Measurements from ENCODE around the gene ARAP1.
A peak's percentile ranks its signal among the peaks of the same experiment; 100 is the strongest.

Gene ARAP1

GRCh38 chr11:72724851-72725723 is 27.1 kb downstream of the ARAP1 start:
- peak; percentile 59 to 69 (median 68) for DNase-seq (ENCODE audit: low read depth in 3 of 3)

- DNase-seq (ENCODE audit: low read depth in 3 of 3) = no peak
Observed at GRCh38 chr11:72724021-72724551, 28.1 kb downstream of the ARAP1 start.

GRCh38 chr11:72723508-72723907 is 28.7 kb downstream of the ARAP1 start:
- no peak for DNase-seq (ENCODE audit: low read depth in 3 of 3)

GRCh38 chr11:72722050-72722748 is 30.0 kb downstream of the ARAP1 start:
- DNase-seq (ENCODE audit: low read depth in 3 of 3) = peak; percentile 63 to 75 (median 71)

GRCh38 chr11:72721689-72722049 is 30.5 kb downstream of the ARAP1 start:
- peak in 2 of 3 donors; percentile 16 to 27 for DNase-seq (ENCODE audit: low read depth in 3 of 3)

- no peak for DNase-seq (ENCODE audit: low read depth in 3 of 3)
Observed at GRCh38 chr11:72721276-72721675, 30.9 kb downstream of the ARAP1 start.

GRCh38 chr11:72720784-72721183 is 31.4 kb downstream of the ARAP1 start:
- no peak for DNase-seq (ENCODE audit: low read depth in 3 of 3)

- DNase-seq (ENCODE audit: low read depth in 3 of 3) = no peak
Observed at GRCh38 chr11:72720047-72720446, 32.2 kb downstream of the ARAP1 start.

- no peak for DNase-seq (ENCODE audit: low read depth in 3 of 3)
Observed at GRCh38 chr11:72719551-72719950, 32.7 kb downstream of the ARAP1 start.

GRCh38 chr11:72719144-72719543 is 33.1 kb downstream of the ARAP1 start:
- DNase-seq (ENCODE audit: low read depth in 3 of 3) = no peak

GRCh38 chr11:72718101-72718501 is 34.1 kb downstream of the ARAP1 start:
- no peak for DNase-seq (ENCODE audit: low read depth in 3 of 3)

GRCh38 chr11:72716788-72717435 is 35.3 kb downstream of the ARAP1 start:
- no peak for DNase-seq (ENCODE audit: low read depth in 3 of 3)

- DNase-seq (ENCODE audit: low read depth in 3 of 3) = no peak
Observed at GRCh38 chr11:72716290-72716689, 35.9 kb downstream of the ARAP1 start.

GRCh38 chr11:72712841-72713240 is 39.4 kb downstream of the ARAP1 start:
- DNase-seq (ENCODE audit: low read depth in 3 of 3) = no peak

- no peak for DNase-seq (ENCODE audit: low read depth in 3 of 3)
Observed at GRCh38 chr11:72712168-72712751, 39.9 kb downstream of the ARAP1 start.

GRCh38 chr11:72711141-72711540 is 41.1 kb downstream of the ARAP1 start:
- DNase-seq (ENCODE audit: low read depth in 3 of 3) = no peak

- no peak for DNase-seq (ENCODE audit: low read depth in 3 of 3)
Observed at GRCh38 chr11:72710278-72710677, 41.9 kb downstream of the ARAP1 start.

GRCh38 chr11:72709478-72710238 is 42.5 kb downstream of the ARAP1 start:
- DNase-seq (ENCODE audit: low read depth in 3 of 3) = no peak

- no peak for DNase-seq (ENCODE audit: low read depth in 3 of 3)
Observed at GRCh38 chr11:72707032-72707431, 45.2 kb downstream of the ARAP1 start.

GRCh38 chr11:72706579-72706978 is 45.6 kb downstream of the ARAP1 start:
- DNase-seq (ENCODE audit: low read depth in 3 of 3) = no peak

All from stimulated activated CD4-positive, alpha-beta T cell treated with anti-CD3 and anti-CD28 coated beads, TNF-alpha, amount 100 ng/mL, for 48 hours (primary cell).